ENCODE data around the gene THAP12. TPM values are rescaled to one million over a fixed set of nuclear protein-coding genes. Genes with fewer than 3 reads are reported as not detected.
A peak's percentile ranks its signal among the peaks of the same experiment; 100 is the strongest.
"Not testable (repeated sequence)": the region's sequence is repeated elsewhere in the genome, so short reads cannot be mapped to it uniquely, and the experiment has no call there.

The THAP12 gene, protein sequence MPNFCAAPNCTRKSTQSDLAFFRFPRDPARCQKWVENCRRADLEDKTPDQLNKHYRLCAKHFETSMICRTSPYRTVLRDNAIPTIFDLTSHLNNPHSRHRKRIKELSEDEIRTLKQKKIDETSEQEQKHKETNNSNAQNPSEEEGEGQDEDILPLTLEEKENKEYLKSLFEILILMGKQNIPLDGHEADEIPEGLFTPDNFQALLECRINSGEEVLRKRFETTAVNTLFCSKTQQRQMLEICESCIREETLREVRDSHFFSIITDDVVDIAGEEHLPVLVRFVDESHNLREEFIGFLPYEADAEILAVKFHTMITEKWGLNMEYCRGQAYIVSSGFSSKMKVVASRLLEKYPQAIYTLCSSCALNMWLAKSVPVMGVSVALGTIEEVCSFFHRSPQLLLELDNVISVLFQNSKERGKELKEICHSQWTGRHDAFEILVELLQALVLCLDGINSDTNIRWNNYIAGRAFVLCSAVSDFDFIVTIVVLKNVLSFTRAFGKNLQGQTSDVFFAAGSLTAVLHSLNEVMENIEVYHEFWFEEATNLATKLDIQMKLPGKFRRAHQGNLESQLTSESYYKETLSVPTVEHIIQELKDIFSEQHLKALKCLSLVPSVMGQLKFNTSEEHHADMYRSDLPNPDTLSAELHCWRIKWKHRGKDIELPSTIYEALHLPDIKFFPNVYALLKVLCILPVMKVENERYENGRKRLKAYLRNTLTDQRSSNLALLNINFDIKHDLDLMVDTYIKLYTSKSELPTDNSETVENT
- total RNA-seq: 10 to 100 TPM; 55.9 to 66.6 TPM

DNA sequence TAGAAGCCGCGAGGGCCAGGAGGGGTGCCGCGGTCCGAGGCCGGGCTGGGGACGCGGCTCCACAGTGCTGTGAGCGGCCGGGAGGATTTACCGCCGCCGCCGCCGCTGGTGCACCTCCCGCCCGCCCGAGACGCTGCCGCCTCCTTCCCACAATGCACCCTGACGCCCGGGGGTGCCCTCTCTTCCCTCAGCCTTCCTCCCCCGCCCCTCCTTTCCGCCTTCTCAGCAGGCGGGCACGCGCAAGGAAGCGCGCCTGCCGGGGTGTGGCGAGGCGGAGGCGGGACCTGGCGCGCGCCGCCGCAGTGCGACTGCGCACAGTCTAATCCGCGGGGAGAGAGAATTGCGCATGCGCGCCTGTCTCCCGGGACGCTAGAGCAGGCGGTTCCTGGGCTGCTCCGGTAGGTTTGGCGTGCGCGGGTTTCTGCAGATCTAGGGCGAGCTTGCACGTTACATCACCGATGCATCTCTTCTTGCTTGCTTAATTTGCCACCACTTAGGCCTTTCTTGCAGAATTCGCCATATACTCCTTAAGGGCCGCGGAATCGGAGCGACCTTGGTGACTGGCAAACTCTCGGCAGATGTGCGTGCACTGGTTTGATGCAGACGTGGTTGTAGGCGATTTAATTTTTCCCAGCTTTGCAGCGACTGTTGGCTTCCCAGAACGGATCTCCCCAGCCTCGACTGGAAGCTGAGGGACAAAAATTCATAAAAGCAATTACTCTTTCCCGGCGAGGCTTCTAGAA, at the start of gene THAP12, which contains the start of gene GVQW3:
Gene THAP12 (minus strand): TSS at position 156 of the 743 bp plus-strand sequence. CDS start 296 bp downstream, outside the sequence.
Gene GVQW3 (plus strand): TSS at position 347 of the 743 bp plus-strand sequence. CDS start 506 bp downstream, outside the sequence.
- Mint-ChIP-seq H3K4me3 (peak within 1 kb of the TSS; percentile 93 to 97), H3K4me1 (ENCODE audit: low read depth) (peaks cover 68% of the 10 kb centered on the region), H3K27ac (peak within 1 kb of the TSS; percentile 83), H3K36me3 (ENCODE audit: insufficient read depth in 2 of 2) (peaks cover 0 to 2% of the 10 kb centered on the region in 2 donors), H3K9me3 (no peaks in the 10 kb centered on the region), H3K27me3 (ENCODE audit: low read depth) (no peaks in the 10 kb centered on the region)
- ATAC-seq (replicated peaks in 1 of 2) (peak; percentile 90 to 92), DNase-seq (peak; percentile 97)

DNA sequence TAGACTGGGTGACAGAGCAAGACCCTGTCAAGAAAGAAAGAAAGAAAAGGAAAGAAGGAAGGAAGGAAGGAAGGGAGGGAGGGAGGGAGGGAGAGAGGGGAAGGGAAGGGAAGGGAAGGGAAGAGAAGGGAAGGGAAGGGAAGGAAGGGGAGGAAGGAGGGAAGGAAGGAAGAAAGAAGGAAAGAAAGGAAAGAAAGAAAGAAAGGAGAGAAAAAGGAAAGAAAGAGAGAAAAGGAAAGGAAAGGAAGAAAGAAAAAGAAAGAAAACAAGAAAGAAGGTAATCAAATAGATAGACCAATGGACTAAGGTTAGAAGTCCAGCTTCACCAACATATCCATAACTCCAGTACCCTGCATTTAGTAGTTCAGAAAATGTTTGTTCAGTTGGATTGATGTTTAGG, 45.7 kb upstream of the THAP12 start:
- DNase-seq (no peak), ATAC-seq (replicated peaks in 1 of 2) (no peak)
- Mint-ChIP-seq H3K27me3 (ENCODE audit: low read depth) (peaks cover 24% of the 10 kb centered on the region), H3K9me3 (no peaks in the 10 kb centered on the region), H3K27ac (no peak overlapping the region), H3K36me3 (ENCODE audit: insufficient read depth in 2 of 2) (no peaks in the 10 kb centered on the region), H3K4me3 (no peak overlapping the region), H3K4me1 (ENCODE audit: low read depth) (peaks cover 13% of the 10 kb centered on the region)

DNA sequence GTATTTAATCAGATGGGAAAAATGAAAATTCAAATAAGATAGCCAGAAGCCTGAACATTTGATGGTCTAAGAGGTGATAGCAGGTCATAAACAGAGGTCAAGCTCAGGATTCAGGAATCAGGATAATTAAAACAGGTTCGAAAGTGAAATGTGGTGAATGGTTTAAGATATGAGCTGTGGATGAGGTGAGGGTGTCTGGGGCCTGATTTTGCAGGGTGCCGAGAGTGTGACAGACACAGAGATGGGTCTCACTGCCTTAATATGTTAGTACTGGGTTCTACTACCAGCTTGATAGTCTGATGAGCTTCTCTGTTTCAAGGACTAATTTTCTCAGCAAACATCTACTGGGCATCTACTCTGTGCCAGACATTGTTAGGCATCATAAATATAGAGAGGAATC, 44.0 kb upstream of the THAP12 start:
- ATAC-seq (replicated peaks in 1 of 2) (peak; percentile 49 to 57), DNase-seq (no peak)
- H3K9me3 Mint-ChIP-seq: no peaks in the 10 kb centered on the region
- H3K4me3 Mint-ChIP-seq: peak overlapping the region; percentile 24 to 35
- no peaks in the 10 kb centered on the region for H3K36me3 Mint-ChIP-seq (ENCODE audit: insufficient read depth in 2 of 2)
- no peak overlapping the region for H3K27ac Mint-ChIP-seq
- peaks cover 24% of the 10 kb centered on the region for H3K27me3 Mint-ChIP-seq (ENCODE audit: low read depth)
- H3K4me1 Mint-ChIP-seq (ENCODE audit: low read depth): peaks cover 13% of the 10 kb centered on the region

DNA sequence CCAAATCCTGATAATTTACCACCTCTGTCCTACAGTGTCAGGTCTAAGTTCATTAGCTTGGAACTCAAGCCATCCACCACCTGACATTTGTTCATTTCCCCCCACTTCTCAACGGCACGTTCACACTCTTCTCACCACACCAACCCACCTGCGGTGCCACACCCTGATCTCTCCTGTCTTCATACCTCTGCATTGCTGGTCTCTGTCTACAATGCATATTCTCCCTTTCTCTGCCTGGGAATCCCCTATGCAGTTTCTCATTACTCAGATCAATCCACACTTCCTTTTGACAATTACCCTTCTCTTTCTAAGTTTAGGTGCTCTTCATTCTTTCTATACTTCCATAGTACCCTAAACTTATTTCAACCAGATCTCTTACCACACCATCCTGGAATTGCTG, 43.4 kb upstream of the THAP12 start:
- Mint-ChIP-seq H3K4me3 (peak overlapping the region; percentile 24 to 35), H3K36me3 (ENCODE audit: insufficient read depth in 2 of 2) (no peaks in the 10 kb centered on the region), H3K27ac (no peak overlapping the region), H3K4me1 (ENCODE audit: low read depth) (peaks cover 13% of the 10 kb centered on the region), H3K9me3 (no peaks in the 10 kb centered on the region), H3K27me3 (ENCODE audit: low read depth) (peaks cover 25% of the 10 kb centered on the region)
- peak; percentile 92 for ATAC-seq (replicated peaks in 1 of 2)
- peak; percentile 16 to 29 for DNase-seq

DNA sequence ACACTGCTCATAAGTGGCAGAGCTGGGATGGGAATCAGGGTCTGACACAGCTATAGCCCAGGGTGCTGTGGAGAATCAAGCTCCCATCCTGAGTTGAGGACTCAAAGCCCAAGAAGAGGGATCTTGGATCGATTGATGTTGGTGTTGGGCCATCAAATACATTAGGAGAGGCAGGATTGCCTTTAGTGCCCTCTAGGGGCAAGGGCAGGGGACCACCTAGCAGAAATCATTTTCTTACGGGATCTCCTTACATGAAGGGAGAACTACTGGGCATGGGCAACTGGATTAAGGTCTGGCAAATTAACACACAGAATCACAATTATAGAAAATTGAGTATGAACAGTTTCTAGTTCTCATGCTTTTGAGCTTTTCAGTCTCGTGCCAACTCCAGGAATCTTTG, 39.0 kb upstream of the THAP12 start:
- peak; percentile 23 to 26 for DNase-seq
- Mint-ChIP-seq H3K36me3 (ENCODE audit: insufficient read depth in 2 of 2) (no peaks in the 10 kb centered on the region), H3K4me1 (ENCODE audit: low read depth) (peaks cover 9% of the 10 kb centered on the region)

DNA sequence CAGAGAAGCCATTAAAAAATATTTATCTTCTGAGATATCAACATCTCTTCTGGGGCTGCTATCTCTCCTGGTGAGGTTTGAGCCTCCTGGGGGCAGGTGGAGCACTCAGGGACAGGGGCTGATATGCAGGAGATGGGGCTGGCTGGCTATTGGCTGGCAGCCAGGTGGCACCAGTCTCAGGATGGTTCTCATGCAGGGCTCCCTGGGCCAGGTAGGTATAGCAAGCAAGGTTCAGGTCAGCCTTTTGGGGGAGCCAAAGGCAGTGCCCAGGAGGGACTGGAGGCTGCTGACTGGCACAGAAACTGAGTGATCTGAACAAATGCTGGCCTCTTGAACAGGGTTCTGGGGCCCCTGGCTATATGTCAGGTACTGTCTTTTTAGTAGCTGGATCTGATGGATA, 34.1 kb upstream of the THAP12 start:
- H3K27me3 Mint-ChIP-seq (ENCODE audit: low read depth): peaks cover 36% of the 10 kb centered on the region
- ATAC-seq (replicated peaks in 1 of 2) (no peak), DNase-seq (peak in 1 of 2 donors; percentile 5)
- H3K27ac Mint-ChIP-seq: no peak overlapping the region
- H3K36me3 Mint-ChIP-seq (ENCODE audit: insufficient read depth in 2 of 2): no peaks in the 10 kb centered on the region
- H3K4me3 Mint-ChIP-seq: no peak overlapping the region
- no peaks in the 10 kb centered on the region for H3K9me3 Mint-ChIP-seq
- H3K4me1 Mint-ChIP-seq (ENCODE audit: low read depth): no peaks in the 10 kb centered on the region

More for the DNA sequence above, 39.0 kb upstream of the THAP12 start:
- Mint-ChIP-seq H3K27me3 (ENCODE audit: low read depth) (peaks cover 24% of the 10 kb centered on the region), H3K27ac (no peak overlapping the region), H3K9me3 (no peaks in the 10 kb centered on the region), H3K4me3 (no peak overlapping the region)
- no peak for ATAC-seq (replicated peaks in 1 of 2)

DNA sequence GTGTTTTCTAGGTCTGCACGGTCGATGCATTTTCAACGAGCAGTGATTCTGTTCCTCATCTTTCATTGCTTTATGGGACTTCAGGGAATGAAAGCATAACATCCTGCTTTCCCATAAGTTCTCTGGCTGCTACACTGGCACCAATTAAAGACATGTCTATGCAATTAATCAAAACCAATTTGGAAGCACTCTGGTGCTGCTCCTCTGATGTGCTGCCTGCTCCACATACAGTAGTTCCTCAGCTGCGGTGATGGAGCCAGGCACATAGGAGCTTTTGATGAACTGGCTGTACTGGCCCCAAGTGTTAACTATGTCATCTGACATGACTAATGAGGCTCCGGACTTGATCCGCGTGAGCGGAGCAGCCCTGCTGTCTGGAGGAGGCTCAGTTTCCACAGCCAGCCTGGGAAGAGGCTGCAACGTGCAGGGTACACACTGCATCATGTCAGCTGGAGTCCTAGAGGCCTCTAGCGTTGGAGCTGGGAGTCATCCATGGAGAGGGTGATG, 30.0 kb upstream of the THAP12 start:
- no peak overlapping the region for H3K4me3 Mint-ChIP-seq
- ATAC-seq (replicated peaks in 1 of 2) (no peak), DNase-seq (no peak)
- no peaks in the 10 kb centered on the region for H3K4me1 Mint-ChIP-seq (ENCODE audit: low read depth)
- H3K27ac Mint-ChIP-seq: no peak overlapping the region
- H3K9me3 Mint-ChIP-seq: no peaks in the 10 kb centered on the region
- H3K36me3 Mint-ChIP-seq (ENCODE audit: insufficient read depth in 2 of 2): no peaks in the 10 kb centered on the region
- H3K27me3 Mint-ChIP-seq (ENCODE audit: low read depth): peaks cover 13% of the 10 kb centered on the region

DNA sequence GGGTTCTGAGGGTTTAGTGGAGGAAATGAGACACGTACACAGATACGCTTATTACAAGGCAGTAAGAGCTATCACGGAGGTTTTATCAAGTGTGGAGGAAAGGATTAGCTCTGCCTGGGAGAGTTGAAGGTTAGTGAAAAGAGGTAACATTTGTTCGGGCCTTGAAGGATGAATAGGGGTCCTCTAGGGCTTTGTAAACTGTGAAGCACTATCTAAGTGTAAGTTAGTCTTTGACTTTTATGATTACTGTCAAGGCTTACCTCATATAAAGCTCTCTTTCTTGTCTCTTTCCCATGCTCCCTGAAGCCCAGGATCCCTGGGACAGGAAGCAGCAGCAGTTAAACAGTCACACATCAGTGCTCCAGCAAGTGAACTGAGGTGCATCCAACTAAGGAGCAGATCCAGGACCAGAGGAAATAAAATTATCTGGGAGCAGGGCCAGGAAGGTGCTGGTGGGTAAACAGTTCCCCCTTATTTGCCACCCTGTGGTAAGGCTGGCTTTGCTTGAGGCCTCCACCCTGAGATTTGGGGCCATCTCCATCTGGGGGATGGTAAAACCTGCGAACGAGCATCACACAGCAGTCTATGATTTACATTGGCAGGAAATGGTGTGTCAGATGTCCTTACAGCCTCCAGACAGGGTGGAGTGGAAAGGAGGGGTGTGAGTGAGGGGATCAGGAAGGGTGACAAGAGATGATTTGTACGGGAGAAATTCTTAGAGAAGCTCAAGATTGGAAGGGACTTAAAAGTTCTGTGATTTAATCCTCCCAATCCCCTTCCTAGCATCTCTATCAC, 27.4 kb upstream of the THAP12 start:
- Mint-ChIP-seq H3K27ac (no peak overlapping the region), H3K4me1 (ENCODE audit: low read depth) (no peaks in the 10 kb centered on the region), H3K4me3 (no peak overlapping the region), H3K9me3 (no peaks in the 10 kb centered on the region), H3K36me3 (ENCODE audit: insufficient read depth in 2 of 2) (no peaks in the 10 kb centered on the region), H3K27me3 (ENCODE audit: low read depth) (peaks cover 5% of the 10 kb centered on the region)
- no peak for ATAC-seq (replicated peaks in 1 of 2)
- DNase-seq: no peak

DNA sequence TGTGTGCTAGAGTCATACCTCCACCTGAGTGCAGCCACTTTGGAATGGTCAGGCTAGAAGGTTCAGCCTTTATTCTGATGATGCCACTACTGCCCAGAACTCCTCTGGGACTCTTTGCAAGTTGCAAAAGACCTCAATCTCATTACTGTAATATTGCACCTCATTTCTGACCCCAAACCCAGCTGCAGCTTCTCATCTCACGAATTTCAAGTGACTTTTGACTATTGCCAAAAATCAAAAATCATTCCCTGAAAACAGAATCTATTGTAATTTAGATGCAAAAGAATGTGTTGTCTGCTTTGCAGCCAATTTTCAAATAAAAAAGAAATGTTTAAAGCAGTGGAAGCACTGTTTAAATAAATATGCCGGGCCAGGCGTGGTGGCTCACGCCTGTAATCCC, 25.4 kb upstream of the THAP12 start:
- no peak overlapping the region for H3K4me3 Mint-ChIP-seq
- H3K27me3 Mint-ChIP-seq (ENCODE audit: low read depth): no peaks in the 10 kb centered on the region
- H3K27ac Mint-ChIP-seq: no peak overlapping the region
- ATAC-seq (replicated peaks in 1 of 2): no peak
- no peak for DNase-seq
- H3K4me1 Mint-ChIP-seq (ENCODE audit: low read depth): no peaks in the 10 kb centered on the region
- no peaks in the 10 kb centered on the region for H3K36me3 Mint-ChIP-seq (ENCODE audit: insufficient read depth in 2 of 2)
- no peaks in the 10 kb centered on the region for H3K9me3 Mint-ChIP-seq

DNA sequence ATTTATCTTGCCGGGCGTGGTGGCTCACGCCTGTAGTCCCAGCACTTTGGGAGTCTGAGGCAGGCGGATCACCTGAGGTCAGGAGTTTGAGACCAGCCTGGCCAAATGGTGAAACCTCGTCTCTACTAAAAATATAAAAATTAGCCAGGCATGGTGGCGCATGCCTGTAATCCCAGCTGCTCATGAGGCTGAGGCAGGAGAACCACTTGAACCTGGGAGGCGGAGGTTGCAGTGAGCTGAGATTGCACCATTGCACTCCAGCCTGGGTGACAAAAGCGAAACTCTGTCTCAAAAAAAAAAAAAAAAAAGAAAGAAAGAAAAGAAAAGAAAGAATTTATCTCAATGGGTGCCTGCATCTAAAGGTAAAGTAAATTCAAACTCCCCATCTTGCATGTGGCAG, 20.6 kb upstream of the THAP12 start:
- not testable (repeated sequence) for H3K27me3 Mint-ChIP-seq (ENCODE audit: low read depth); ATAC-seq (replicated peaks in 1 of 2); DNase-seq; H3K4me1 Mint-ChIP-seq (ENCODE audit: low read depth); H3K36me3 Mint-ChIP-seq (ENCODE audit: insufficient read depth in 2 of 2); H3K27ac Mint-ChIP-seq; H3K9me3 Mint-ChIP-seq; H3K4me3 Mint-ChIP-seq

DNA sequence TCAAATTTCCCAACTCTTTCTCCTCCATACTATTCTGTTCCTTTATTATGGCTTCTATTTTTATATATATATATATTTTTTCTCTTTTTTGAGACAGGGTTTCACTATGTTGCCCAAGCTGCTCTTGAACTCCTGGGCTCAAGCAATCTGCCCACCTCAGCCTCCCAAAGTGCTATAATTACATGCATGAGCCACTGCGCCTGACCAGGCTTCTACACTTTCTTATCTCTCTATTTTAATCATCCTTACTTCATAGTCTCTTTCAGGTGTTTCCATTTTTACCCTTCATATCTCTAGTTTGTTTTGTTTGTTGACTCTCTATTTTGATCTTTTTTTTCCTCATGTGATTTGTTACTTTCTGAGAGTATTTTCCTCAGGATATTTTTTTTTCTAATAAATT, 20.0 kb upstream of the THAP12 start:
- H3K36me3 Mint-ChIP-seq (ENCODE audit: insufficient read depth in 2 of 2): no peaks in the 10 kb centered on the region
- no peaks in the 10 kb centered on the region for H3K27me3 Mint-ChIP-seq (ENCODE audit: low read depth)
- H3K27ac Mint-ChIP-seq: no peak overlapping the region
- no peak overlapping the region for H3K4me3 Mint-ChIP-seq
- H3K4me1 Mint-ChIP-seq (ENCODE audit: low read depth): no peaks in the 10 kb centered on the region
- DNase-seq: no peak
- no peak for ATAC-seq (replicated peaks in 1 of 2)
- H3K9me3 Mint-ChIP-seq: no peaks in the 10 kb centered on the region

DNA sequence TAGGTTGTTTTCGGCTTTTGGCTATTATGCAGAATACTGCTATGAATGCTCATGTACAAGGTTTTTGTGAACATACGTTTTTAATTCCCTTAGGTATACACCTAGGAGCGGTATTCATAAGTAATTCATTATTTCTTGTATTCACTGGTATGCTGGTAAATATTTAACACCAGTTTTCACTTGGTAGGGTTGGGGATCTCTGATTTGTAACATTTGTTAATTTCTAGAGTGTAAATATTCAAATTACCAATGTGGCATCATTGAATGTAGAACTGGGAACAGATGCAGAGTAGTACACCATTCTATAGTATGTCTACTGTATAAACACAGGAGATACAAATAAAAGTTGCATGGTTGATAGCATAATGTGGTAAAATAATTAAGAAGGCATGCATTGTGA, 16.5 kb upstream of the THAP12 start:
- no peaks in the 10 kb centered on the region for H3K4me1 Mint-ChIP-seq (ENCODE audit: low read depth)
- no peak for ATAC-seq (replicated peaks in 1 of 2)
- no peak for DNase-seq
- peaks cover 7% of the 10 kb centered on the region for H3K27me3 Mint-ChIP-seq (ENCODE audit: low read depth)
- no peaks in the 10 kb centered on the region for H3K9me3 Mint-ChIP-seq
- H3K4me3 Mint-ChIP-seq: no peak overlapping the region
- H3K27ac Mint-ChIP-seq: no peak overlapping the region
- H3K36me3 Mint-ChIP-seq (ENCODE audit: insufficient read depth in 2 of 2): no peaks in the 10 kb centered on the region
